ENCODE data around the gene AKAP13. TPM values are rescaled to one million over a fixed set of nuclear protein-coding genes. Genes with fewer than 3 reads are reported as not detected.

The AKAP13 gene
- total RNA-seq, 4 donors from 2014 or later: 128 to 460 (median 243) TPM

- no peaks in the 10 kb centered on the region for H3K36me3 ChIP-seq
- H3K9me3 ChIP-seq: no peaks in the 10 kb centered on the region
- TF ChIP-seq CTCF (IDR thresholded peaks at IDR 0.05) (no peak), POLR2A (IDR thresholded peaks at IDR 0.05) (no peak)
- peaks cover 0 to 3% of the 10 kb centered on the region in 2 donors for H3K4me1 ChIP-seq
- H3K27ac ChIP-seq: peak overlapping the region; percentile 91 to 98
- no peaks in the 10 kb centered on the region for H3K27me3 ChIP-seq
- intact Hi-C loops (cut with DNase I; ENCODE audit: low total_unique reads): no loop called here
- no peak for DNase-seq
- H3K4me3 ChIP-seq: peak overlapping the region; percentile 11 to 64
These were observed 244.9 kb downstream of the AKAP13 start for GRCh38 chr15:85625166-85625830.

GRCh38 chr15:85625856-85626255 lies 245.5 kb downstream of the AKAP13 start:
- Histone ChIP-seq H3K27me3 (no peaks in the 10 kb centered on the region), H3K4me3 (peak overlapping the region in 1 of 2 donors; percentile 11), H3K36me3 (no peaks in the 10 kb centered on the region), H3K9me3 (no peaks in the 10 kb centered on the region), H3K27ac (peak overlapping the region; percentile 91 to 98), H3K4me1 (peaks cover 0 to 3% of the 10 kb centered on the region in 2 donors)
- TF ChIP-seq POLR2A (IDR thresholded peaks at IDR 0.05): no peak
- no peak for TF ChIP-seq CTCF (IDR thresholded peaks at IDR 0.05)
- no peak for DNase-seq
- intact Hi-C loops (cut with DNase I; ENCODE audit: low total_unique reads): no loop called here

GRCh38 chr15:85627213-85627935 lies 247.0 kb downstream of the AKAP13 start:
- Histone ChIP-seq H3K27ac (peak overlapping the region in 1 of 2 donors; percentile 98), H3K4me3 (no peak overlapping the region), H3K9me3 (no peaks in the 10 kb centered on the region), H3K27me3 (no peaks in the 10 kb centered on the region), H3K36me3 (no peaks in the 10 kb centered on the region), H3K4me1 (peaks cover 0 to 3% of the 10 kb centered on the region in 2 donors)
- intact Hi-C loops (cut with DNase I; ENCODE audit: low total_unique reads): no loop called here
- DNase-seq: no peak
- TF ChIP-seq CTCF (IDR thresholded peaks at IDR 0.05): no peak
- TF ChIP-seq POLR2A (IDR thresholded peaks at IDR 0.05): no peak

- Histone ChIP-seq H3K4me1 (peaks cover 3 to 6% of the 10 kb centered on the region in 2 donors), H3K27ac (peak overlapping the region in 1 of 2 donors; percentile 15), H3K4me3 (no peak overlapping the region), H3K36me3 (no peaks in the 10 kb centered on the region), H3K27me3 (no peaks in the 10 kb centered on the region), H3K9me3 (no peaks in the 10 kb centered on the region)
- no peak for DNase-seq
- TF ChIP-seq CTCF (IDR thresholded peaks at IDR 0.05): no peak
- no peak for TF ChIP-seq POLR2A (IDR thresholded peaks at IDR 0.05)
- intact Hi-C loops (cut with DNase I; ENCODE audit: low total_unique reads): no loop called here
These were observed 249.9 kb downstream of the AKAP13 start for GRCh38 chr15:85630311-85630710.

GRCh38 chr15:85631018-85631417 lies 250.6 kb downstream of the AKAP13 start:
- TF ChIP-seq CTCF (IDR thresholded peaks at IDR 0.05) (no peak), POLR2A (IDR thresholded peaks at IDR 0.05) (no peak)
- no peaks in the 10 kb centered on the region for H3K36me3 ChIP-seq
- H3K27ac ChIP-seq: peak overlapping the region in 1 of 2 donors; percentile 15
- intact Hi-C loops (cut with DNase I; ENCODE audit: low total_unique reads): no loop called here
- no peaks in the 10 kb centered on the region for H3K27me3 ChIP-seq
- no peaks in the 10 kb centered on the region for H3K9me3 ChIP-seq
- DNase-seq: no peak
- peaks cover 3 to 6% of the 10 kb centered on the region in 2 donors for H3K4me1 ChIP-seq
- H3K4me3 ChIP-seq: no peak overlapping the region

Data from uterus (tissue), 4 donors.